Gastrocnemius medialis (tissue), 4 donors: ENCODE measurements around the gene MAD1L1.

ENCODE experiments used
- CTCF ChIP-seq, 5 experiments: fragments of 450-650 bp in 3 of 5; fragments of 200-600 bp in 2 of 5; sonication (generic) in 2 of 5; IDR thresholded peaks in 4 of 5; conservative IDR thresholded peaks in 1 of 5; 1 replicate in 4 of 5; 2 replicates in 1 of 5; pipeline ENCODE4 v1.5.1; 2016 to 2019; ENCODE audit warnings: antibody characterized with exemption in 5 of 5, mild to moderate bottlenecking in 3 of 5, moderate library complexity in 3 of 5
- POLR2A ChIP-seq, 2 donors: fragments of 450-650 bp; IDR thresholded peaks; one replicate each; pipeline ENCODE4 v1.6.1; 2017; ENCODE audit warnings: antibody characterized with exemption in 2 of 2, mild to moderate bottlenecking in 2 of 2, moderate library complexity in 2 of 2

GRCh38 chr7:2030475-2031450, 202.0 kb downstream of the MAD1L1 start:
- TF ChIP-seq CTCF (IDR thresholded peaks at IDR 0.05 in 4 of 5, conservative IDR thresholded peaks at IDR 0.05 in 1 of 5) (no peak), POLR2A (IDR thresholded peaks at IDR 0.05) (no peak)
